Activated CD8-positive, alpha-beta memory T cell treated with anti-CD3 and anti-CD28 coated beads for 24 hours (primary cell): ENCODE data around the gene BTRC.
"Not testable (repeated sequence)": the region's sequence is repeated elsewhere in the genome, so short reads cannot be mapped to it uniquely, and the experiment has no call there.

Experiments used
- DNase-seq: peaks from one replicate; pipeline ENCODE4 v3.0.0-alpha.2; 2020

Gene BTRC

GRCh38 chr10:101351017-101351416 lies 2.9 kb upstream of the BTRC start:
- DNase-seq, result no peak

GRCh38 chr10:101351477-101351876 lies 2.5 kb upstream of the BTRC start:
- DNase-seq, result no peak

- not testable (repeated sequence) for DNase-seq
Measured at GRCh38 chr10:101352857-101353256, 1.1 kb upstream of the BTRC start.

- no peak for DNase-seq
Measured at GRCh38 chr10:101354328-101355071, 535 bp downstream of the BTRC start.

GRCh38 chr10:101355072-101355706 lies 1.2 kb downstream of the BTRC start:
- no peak for DNase-seq

GRCh38 chr10:101356132-101356531 lies 2.2 kb downstream of the BTRC start:
- DNase-seq, result no peak

GRCh38 chr10:101357958-101358357 lies 4.0 kb downstream of the BTRC start:
- no peak for DNase-seq

GRCh38 chr10:101358706-101359300 lies 4.8 kb downstream of the BTRC start:
- no peak for DNase-seq

GRCh38 chr10:101360090-101360489 lies 6.1 kb downstream of the BTRC start:
- DNase-seq, result not testable (repeated sequence)

- not testable (repeated sequence) for DNase-seq
Measured at GRCh38 chr10:101360841-101361240, 6.9 kb downstream of the BTRC start.

GRCh38 chr10:101363850-101364400 lies 10.0 kb downstream of the BTRC start:
- no peak for DNase-seq

GRCh38 chr10:101364721-101365120 lies 10.8 kb downstream of the BTRC start:
- DNase-seq, result no peak

- no peak for DNase-seq
Measured at GRCh38 chr10:101367569-101368453, 13.8 kb downstream of the BTRC start.

GRCh38 chr10:101373063-101373462 lies 19.1 kb downstream of the BTRC start:
- DNase-seq, result no peak

GRCh38 chr10:101373993-101374392 lies 20.0 kb downstream of the BTRC start:
- DNase-seq, result not testable (repeated sequence)

- DNase-seq, result no peak
Measured at GRCh38 chr10:101375076-101375475, 21.1 kb downstream of the BTRC start.

- DNase-seq, result no peak
Measured at GRCh38 chr10:101379663-101380352, 25.8 kb downstream of the BTRC start.

GRCh38 chr10:101380353-101381017 lies 26.5 kb downstream of the BTRC start:
- no peak for DNase-seq

GRCh38 chr10:101385866-101386658 lies 32.1 kb downstream of the BTRC start:
- DNase-seq, result no peak

- no peak for DNase-seq
Measured at GRCh38 chr10:101386659-101387259, 32.8 kb downstream of the BTRC start.
